Loucy (cell line): ENCODE measurements around the gene BCO1.

Experiments used
- H2AFZ ChIP-seq: fragments of 200-600 bp; sonication (generic); 2 replicates; pipeline ENCODE4 v1.6.0; 2016; ENCODE audit warnings: antibody characterized with exemption, mild to moderate bottlenecking, low read length, moderate library complexity
- H3F3A ChIP-seq: fragments of 200-600 bp; 2 replicates; pipeline ENCODE4 v1.6.0; 2016; ENCODE audit warnings: antibody characterized with exemption, low read depth, mild to moderate bottlenecking
- H3K27me3 ChIP-seq: fragments of 200-600 bp; sonication (generic); 2 replicates; pipeline ENCODE4 v1.6.1; 2014; ENCODE audit warnings: low read length, mild to moderate bottlenecking; ENCODE audit not compliant: insufficient read depth, poor library complexity, severe bottlenecking
- H3K36me3 ChIP-seq: fragments of 200-600 bp; sonication (generic); 2 replicates; pipeline ENCODE4 v1.6.1; 2016; ENCODE audit warnings: low read length; ENCODE audit not compliant: insufficient read depth
- H3K4me1 ChIP-seq: fragments of 200-600 bp; sonication (generic); 2 replicates; pipeline ENCODE4 v1.5.1; 2014; ENCODE audit warnings: low read length, mild to moderate bottlenecking; ENCODE audit not compliant: insufficient read depth, poor library complexity, severe bottlenecking
- H3K4me2 ChIP-seq: fragments of 200-600 bp; sonication (generic); 2 replicates; pipeline ENCODE4 v1.6.0; 2014; ENCODE audit warnings: antibody characterized with exemption, low read length, low read depth, mild to moderate bottlenecking; ENCODE audit not compliant: poor library complexity, severe bottlenecking
- H3K4me3 ChIP-seq: fragments of 200-600 bp; sonication (generic); 2 replicates; pipeline ENCODE4 v1.5.1; 2014; ENCODE audit warnings: low read length, mild to moderate bottlenecking, mixed read lengths; ENCODE audit not compliant: poor library complexity, severe bottlenecking
- H3K79me2 ChIP-seq: fragments of 200-600 bp; sonication (generic); 2 replicates; pipeline ENCODE4 v1.6.1; 2014; ENCODE audit warnings: low read length; ENCODE audit not compliant: insufficient read depth
- H3K9ac ChIP-seq: fragments of 200-600 bp; sonication (generic); 2 replicates; pipeline ENCODE4 v1.6.0; 2014; ENCODE audit warnings: mild to moderate bottlenecking, low read depth, low read length, moderate library complexity; ENCODE audit not compliant: poor library complexity, severe bottlenecking
- H3K9me2 ChIP-seq: fragments of 200-600 bp; sonication (generic); replicated peaks from 2 replicates; pipeline ENCODE4 v1.6.1; 2016; ENCODE audit warnings: low read depth, low read length, mixed read lengths
- H3K9me3 ChIP-seq: fragments of 200-600 bp; sonication (generic); 2 replicates; pipeline ENCODE4 v1.6.1; 2014; ENCODE audit warnings: mild to moderate bottlenecking, antibody characterized with exemption, low read length, low read depth; ENCODE audit not compliant: insufficient read depth
- H4K20me1 ChIP-seq: fragments of 200-600 bp; sonication (generic); 2 replicates; pipeline ENCODE4 v1.6.0; 2014; ENCODE audit warnings: antibody characterized with exemption, low read length, mild to moderate bottlenecking; ENCODE audit not compliant: insufficient read depth, poor library complexity, severe bottlenecking
- EZH2phosphoT487 ChIP-seq: fragments of 200-600 bp; IDR thresholded peaks from 2 replicates; pipeline ENCODE4 v1.6.1; 2018; ENCODE audit warnings: antibody characterized with exemption, mild to moderate bottlenecking, moderate library complexity, borderline replicate concordance
- TF ChIP-seq, protein P1 (sequence below): fragments of 200-600 bp; sonication (generic); conservative IDR thresholded peaks from 2 replicates; pipeline ENCODE4 v1.5.1; 2014; ENCODE audit warnings: mild to moderate bottlenecking, antibody characterized with exemption, low read length

Gene BCO1

DNA sequence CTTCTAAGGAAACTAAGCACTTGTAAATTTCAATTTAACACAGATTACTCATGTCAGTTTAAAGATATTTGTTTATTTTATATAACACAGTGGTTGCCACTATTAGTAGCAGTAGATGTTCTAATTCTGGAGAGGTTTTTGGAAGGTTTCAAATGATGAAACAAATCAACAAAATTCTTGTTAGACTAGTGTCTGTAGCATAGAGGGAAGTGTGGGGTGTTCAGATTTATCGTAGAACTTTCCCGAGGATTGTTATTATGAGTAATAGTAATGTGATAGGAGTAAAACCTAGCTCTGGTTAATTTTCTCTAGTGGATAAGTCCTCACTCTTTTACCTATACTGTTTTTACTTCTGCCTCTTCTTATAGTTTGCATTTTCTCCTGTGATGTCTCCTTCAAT is 82.5 kb downstream of the BCO1 start:
- no peaks in the 10 kb centered on the region for H3K27me3 ChIP-seq
- H3K4me3 ChIP-seq = no peak overlapping the region
- H3K4me2 ChIP-seq = peak overlapping the region; percentile 44
- no peaks in the 10 kb centered on the region for H3F3A ChIP-seq
- H3K9me3 ChIP-seq = no peaks in the 10 kb centered on the region
- H2AFZ ChIP-seq = no peak overlapping the region
- H3K79me2 ChIP-seq = peaks cover 67% of the 10 kb centered on the region
- no peaks in the 10 kb centered on the region; the same call in 1 of the 2 replicates for H3K36me3 ChIP-seq
- H3K9ac ChIP-seq = no peak overlapping the region
- H3K9me2 ChIP-seq = no peaks in the 10 kb centered on the region
- H3K4me1 ChIP-seq = peaks cover 38% of the 10 kb centered on the region
- TF ChIP-seq, protein P1, sequence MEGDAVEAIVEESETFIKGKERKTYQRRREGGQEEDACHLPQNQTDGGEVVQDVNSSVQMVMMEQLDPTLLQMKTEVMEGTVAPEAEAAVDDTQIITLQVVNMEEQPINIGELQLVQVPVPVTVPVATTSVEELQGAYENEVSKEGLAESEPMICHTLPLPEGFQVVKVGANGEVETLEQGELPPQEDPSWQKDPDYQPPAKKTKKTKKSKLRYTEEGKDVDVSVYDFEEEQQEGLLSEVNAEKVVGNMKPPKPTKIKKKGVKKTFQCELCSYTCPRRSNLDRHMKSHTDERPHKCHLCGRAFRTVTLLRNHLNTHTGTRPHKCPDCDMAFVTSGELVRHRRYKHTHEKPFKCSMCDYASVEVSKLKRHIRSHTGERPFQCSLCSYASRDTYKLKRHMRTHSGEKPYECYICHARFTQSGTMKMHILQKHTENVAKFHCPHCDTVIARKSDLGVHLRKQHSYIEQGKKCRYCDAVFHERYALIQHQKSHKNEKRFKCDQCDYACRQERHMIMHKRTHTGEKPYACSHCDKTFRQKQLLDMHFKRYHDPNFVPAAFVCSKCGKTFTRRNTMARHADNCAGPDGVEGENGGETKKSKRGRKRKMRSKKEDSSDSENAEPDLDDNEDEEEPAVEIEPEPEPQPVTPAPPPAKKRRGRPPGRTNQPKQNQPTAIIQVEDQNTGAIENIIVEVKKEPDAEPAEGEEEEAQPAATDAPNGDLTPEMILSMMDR = no peak
- no peak for TF ChIP-seq EZH2phosphoT487
- peaks cover 25% of the 10 kb centered on the region for H4K20me1 ChIP-seq

DNA sequence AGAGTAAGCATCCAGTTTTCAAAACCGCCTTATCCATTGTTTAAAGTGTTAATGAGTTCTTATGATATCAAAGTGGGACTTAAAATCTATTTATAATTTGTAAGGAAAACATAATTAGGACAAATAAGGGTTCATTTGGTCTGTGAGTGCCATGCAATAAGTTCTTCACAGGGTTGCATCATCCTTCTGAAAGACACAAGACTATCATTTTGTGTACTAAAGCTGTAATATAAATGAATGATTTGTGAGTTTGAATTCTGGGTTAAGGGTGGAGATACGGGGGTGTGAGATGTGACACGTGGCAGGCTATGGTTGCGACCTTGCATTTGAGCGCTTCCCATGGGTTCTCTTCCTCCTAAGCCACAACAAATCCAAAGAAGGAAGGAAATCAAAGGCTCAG is 83.0 kb downstream of the BCO1 start:
- Histone ChIP-seq H3F3A (no peaks in the 10 kb centered on the region), H3K4me2 (no peak overlapping the region), H3K79me2 (peaks cover 63% of the 10 kb centered on the region), H3K36me3 (no peaks in the 10 kb centered on the region; the same call in 1 of the 2 replicates), H3K4me1 (peaks cover 35% of the 10 kb centered on the region), H3K9me3 (no peaks in the 10 kb centered on the region), H3K27me3 (no peaks in the 10 kb centered on the region), H3K4me3 (no peak overlapping the region), H4K20me1 (peaks cover 23% of the 10 kb centered on the region), H2AFZ (no peak overlapping the region), H3K9ac (no peak overlapping the region), H3K9me2 (no peaks in the 10 kb centered on the region)
- no peak for TF ChIP-seq EZH2phosphoT487
- TF ChIP-seq, protein P1 = no peak

DNA sequence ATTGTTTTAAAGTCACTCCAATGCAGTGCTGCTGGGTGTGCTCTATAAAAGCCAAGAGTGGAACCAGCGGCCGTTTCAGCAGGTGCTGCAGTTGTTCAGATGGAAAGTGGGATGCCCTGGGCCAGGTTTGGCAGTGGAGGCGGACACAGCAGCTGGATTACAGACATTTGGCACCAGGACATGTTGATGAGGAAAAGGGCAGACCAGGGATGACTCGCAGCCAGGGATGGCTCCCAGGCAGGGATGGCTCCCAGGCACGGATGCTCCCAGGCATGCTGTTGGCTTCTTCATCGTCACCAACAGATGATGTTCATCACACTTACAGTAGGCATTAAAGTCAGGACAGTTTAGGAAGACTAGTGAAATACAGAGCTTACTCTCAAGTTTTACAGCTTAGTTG is 86.3 kb downstream of the BCO1 start:
- Histone ChIP-seq H3K9me2 (no peaks in the 10 kb centered on the region), H3K4me2 (no peak overlapping the region), H4K20me1 (peaks cover 7% of the 10 kb centered on the region), H2AFZ (no peak overlapping the region), H3K4me3 (no peak overlapping the region), H3F3A (no peaks in the 10 kb centered on the region), H3K36me3 (no peaks in the 10 kb centered on the region; the same call in 1 of the 2 replicates), H3K27me3 (no peaks in the 10 kb centered on the region), H3K79me2 (peaks cover 53% of the 10 kb centered on the region), H3K4me1 (peaks cover 9% of the 10 kb centered on the region), H3K9me3 (no peaks in the 10 kb centered on the region), H3K9ac (no peak overlapping the region)
- TF ChIP-seq, protein P1 = no peak
- no peak for TF ChIP-seq EZH2phosphoT487
